Smooth muscle cell (in vitro differentiated cells): Measurements from ENCODE around the gene ADRB1. TPM values are rescaled to one million over a fixed set of nuclear protein-coding genes. Genes with fewer than 3 reads are reported as not detected.

Experiments used
- DNase-seq: peaks from one replicate; lab custom pipeline; 2025; ENCODE audit not compliant: unreplicated experiment; lab: John Stamatoyannopoulos, UW
- H2AFZ ChIP-seq: fragments of 200-600 bp; sonication (generic); 2 replicates; pipeline ENCODE4 v1.6.0; 2016; ENCODE audit warnings: antibody characterized with exemption, low read depth, mild to moderate bottlenecking
- H3F3A ChIP-seq: fragments of 200-600 bp; sonication (generic); 2 replicates; pipeline ENCODE4 v1.6.0; 2017; ENCODE audit warnings: antibody characterized with exemption, low read depth
- H3K27ac ChIP-seq: fragments of 200-600 bp; sonication (generic); 2 replicates; pipeline ENCODE4 v1.5.1; 2016; ENCODE audit warnings: low read depth, mild to moderate bottlenecking
- H3K27me3 ChIP-seq: fragments of 200-600 bp; sonication (generic); 2 replicates; pipeline ENCODE4 v1.6.1; 2016; ENCODE audit warnings: low read depth, mild to moderate bottlenecking
- H3K36me3 ChIP-seq: fragments of 200-600 bp; sonication (generic); 2 replicates; pipeline ENCODE4 v1.5.1; 2016; ENCODE audit warnings: low read depth
- H3K4me1 ChIP-seq: fragments of 200-600 bp; sonication (generic); 2 replicates; pipeline ENCODE4 v1.5.1; 2016; ENCODE audit warnings: low read depth
- H3K4me2 ChIP-seq: fragments of 200-600 bp; sonication (generic); 2 replicates; pipeline ENCODE4 v1.6.0; 2016; ENCODE audit warnings: mild to moderate bottlenecking
- H3K4me3 ChIP-seq: fragments of 200-600 bp; sonication (generic); 2 replicates; pipeline ENCODE4 v1.5.1; 2016; ENCODE audit warnings: mild to moderate bottlenecking
- H3K79me2 ChIP-seq: fragments of 200-600 bp; sonication (generic); 2 replicates; pipeline ENCODE4 v1.6.0; 2016; ENCODE audit warnings: low read depth, mild to moderate bottlenecking
- H3K9ac ChIP-seq: fragments of 200-600 bp; sonication (generic); 2 replicates; pipeline ENCODE4 v1.6.0; 2016; ENCODE audit warnings: low read depth
- H3K9me3 ChIP-seq: fragments of 200-600 bp; sonication (generic); replicated peaks from 2 replicates; pipeline ENCODE4 v1.5.1; 2016; ENCODE audit warnings: low read depth
- H4K20me1 ChIP-seq: fragments of 200-600 bp; sonication (generic); 2 replicates; pipeline ENCODE4 v1.6.0; 2016; ENCODE audit warnings: low read depth
- WGBS: methylation state at CpG from one replicate; pipeline ENCODE4 v1.1.7; 2016; ENCODE audit warnings: low lambda C conversion rate; 5-methylcytosine and 5-hydroxymethylcytosine counted together
- polyA plus RNA-seq: library from polyadenylated mRNA; unstranded; fragments of >200 nt; fragmentation: Nextera tagmentation; extraction: Ambion mirVana; gene quantifications from 2 replicates; pipeline ENCODE4 v1.2.1, GENCODE V29; 2016
- total RNA-seq: library from RNA; depleted of rRNA; stranded (reverse); fragments of >200 nt; gene quantifications from 2 replicates; pipeline ENCODE4 v1.2.3, GENCODE V29; 2014
- TF ChIP-seq, protein P1 (sequence below): fragments of 200-600 bp; sonication (generic); IDR thresholded peaks from 2 replicates; pipeline ENCODE4 v1.5.1; 2017; ENCODE audit warnings: borderline replicate concordance, mild to moderate bottlenecking, antibody characterized with exemption; ENCODE audit not compliant: insufficient read depth, poor library complexity, severe bottlenecking

ADRB1 gene
- total and polyA plus RNA-seq, 2 experiments from 2014 or later = not detected

DNA sequence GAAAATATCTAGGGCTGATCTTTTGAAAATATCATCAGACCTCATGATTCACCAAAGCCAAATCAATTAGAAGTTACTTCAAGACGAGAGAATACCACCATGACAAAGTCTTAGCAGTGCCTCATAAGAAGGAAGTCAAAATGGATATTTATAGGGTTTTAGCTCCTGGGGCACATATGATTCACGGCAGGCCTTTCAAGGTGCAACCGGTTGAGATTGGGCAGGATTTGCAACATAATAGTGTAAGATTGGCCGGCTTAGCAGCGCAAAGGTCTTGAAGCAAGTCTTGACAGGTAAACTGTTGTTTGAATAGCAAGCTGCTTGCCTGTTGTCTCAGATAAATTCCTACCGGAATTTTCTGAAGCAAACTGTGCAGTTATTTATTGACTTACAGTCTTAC, 17.5 kb downstream of the ADRB1 start:
- Histone ChIP-seq H3F3A (no peaks in the 10 kb centered on the region), H2AFZ (no peak overlapping the region), H3K36me3 (no peaks in the 10 kb centered on the region), H3K27ac (no peak overlapping the region), H3K79me2 (no peaks in the 10 kb centered on the region), H3K4me3 (no peak overlapping the region), H3K9ac (no peak overlapping the region), H3K4me1 (no peaks in the 10 kb centered on the region), H3K27me3 (peaks cover 19% of the 10 kb centered on the region), H3K9me3 (no peaks in the 10 kb centered on the region), H3K4me2 (no peak overlapping the region), H4K20me1 (no peaks in the 10 kb centered on the region)
- TF ChIP-seq, protein P1, sequence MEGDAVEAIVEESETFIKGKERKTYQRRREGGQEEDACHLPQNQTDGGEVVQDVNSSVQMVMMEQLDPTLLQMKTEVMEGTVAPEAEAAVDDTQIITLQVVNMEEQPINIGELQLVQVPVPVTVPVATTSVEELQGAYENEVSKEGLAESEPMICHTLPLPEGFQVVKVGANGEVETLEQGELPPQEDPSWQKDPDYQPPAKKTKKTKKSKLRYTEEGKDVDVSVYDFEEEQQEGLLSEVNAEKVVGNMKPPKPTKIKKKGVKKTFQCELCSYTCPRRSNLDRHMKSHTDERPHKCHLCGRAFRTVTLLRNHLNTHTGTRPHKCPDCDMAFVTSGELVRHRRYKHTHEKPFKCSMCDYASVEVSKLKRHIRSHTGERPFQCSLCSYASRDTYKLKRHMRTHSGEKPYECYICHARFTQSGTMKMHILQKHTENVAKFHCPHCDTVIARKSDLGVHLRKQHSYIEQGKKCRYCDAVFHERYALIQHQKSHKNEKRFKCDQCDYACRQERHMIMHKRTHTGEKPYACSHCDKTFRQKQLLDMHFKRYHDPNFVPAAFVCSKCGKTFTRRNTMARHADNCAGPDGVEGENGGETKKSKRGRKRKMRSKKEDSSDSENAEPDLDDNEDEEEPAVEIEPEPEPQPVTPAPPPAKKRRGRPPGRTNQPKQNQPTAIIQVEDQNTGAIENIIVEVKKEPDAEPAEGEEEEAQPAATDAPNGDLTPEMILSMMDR = no peak
- DNase-seq = no peak
- WGBS = 53% methylated on average over 6 of the region's 6 CpGs

DNA sequence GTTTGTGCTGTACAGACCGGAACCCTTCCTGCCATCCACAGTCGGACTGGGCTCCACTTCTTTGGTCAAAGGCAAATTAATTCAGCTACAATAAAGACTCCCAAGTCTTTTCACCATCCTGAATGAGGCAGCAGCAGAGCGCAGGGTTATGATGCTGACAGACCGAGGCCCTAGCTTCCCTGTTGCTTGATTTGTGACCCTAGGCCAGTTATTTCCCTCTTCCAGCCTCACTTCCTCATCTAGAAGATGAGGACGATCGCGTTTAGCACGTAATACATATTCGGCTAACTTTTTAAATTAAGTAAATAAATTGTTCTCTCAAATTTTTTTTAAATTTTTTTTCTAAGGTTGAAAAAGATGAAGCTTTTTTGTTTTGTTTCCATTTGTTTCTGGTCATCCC, 18.1 kb downstream of the ADRB1 start:
- H3K27me3 ChIP-seq = peaks cover 19% of the 10 kb centered on the region
- H3K9me3 ChIP-seq = no peaks in the 10 kb centered on the region
- TF ChIP-seq, protein P1 = no peak
- no peaks in the 10 kb centered on the region for H3K79me2 ChIP-seq
- H4K20me1 ChIP-seq = no peaks in the 10 kb centered on the region
- no peaks in the 10 kb centered on the region for H3K36me3 ChIP-seq
- no peak overlapping the region for H2AFZ ChIP-seq
- no peak for DNase-seq
- no peaks in the 10 kb centered on the region for H3F3A ChIP-seq
- 94% methylated on average over 9 of the region's 9 CpGs for WGBS
- H3K9ac ChIP-seq = no peak overlapping the region
- H3K4me1 ChIP-seq = no peaks in the 10 kb centered on the region
- no peak overlapping the region for H3K27ac ChIP-seq
- H3K4me2 ChIP-seq = no peak overlapping the region
- no peak overlapping the region for H3K4me3 ChIP-seq

DNA sequence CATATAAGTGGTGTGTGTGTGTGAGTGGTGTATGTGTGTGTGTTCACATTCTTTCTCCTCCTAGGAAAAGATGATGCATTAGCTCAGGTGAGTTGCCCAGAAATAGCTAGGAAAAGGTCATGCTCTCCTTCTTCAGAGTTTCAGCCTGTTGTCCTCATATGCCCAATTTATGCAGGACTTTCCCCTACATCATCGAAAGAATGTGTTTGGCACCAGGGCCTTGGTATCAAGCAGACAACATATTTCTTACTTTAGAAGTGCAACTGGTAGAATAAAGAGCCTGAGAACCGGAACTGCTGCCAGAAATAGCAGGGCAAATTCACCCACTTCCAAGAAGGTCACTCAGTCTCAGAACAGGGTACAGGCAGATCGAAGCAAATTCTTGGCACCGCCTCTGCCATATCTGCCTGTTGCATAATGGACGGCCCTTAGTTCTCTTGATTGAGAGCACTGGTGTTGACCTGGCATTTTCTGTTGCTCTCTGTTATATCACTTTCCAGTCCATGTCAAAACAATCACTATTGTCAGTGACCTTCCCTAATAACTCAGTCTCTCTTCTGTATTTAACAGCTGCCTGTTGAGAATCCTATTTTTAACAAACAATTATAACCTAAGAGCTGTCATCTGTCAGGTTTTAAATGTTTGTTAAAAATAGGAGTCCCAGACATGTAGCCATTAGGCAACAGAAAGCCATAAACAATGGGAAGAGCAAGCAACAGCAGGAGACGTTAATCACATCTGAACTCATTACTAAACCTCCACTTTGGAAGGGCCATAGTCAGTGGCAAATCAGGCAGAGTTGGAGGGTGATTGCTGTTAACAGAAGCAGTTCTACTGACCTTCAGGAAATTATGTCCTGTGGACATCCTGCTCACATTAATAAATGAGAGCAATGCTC, 20.7 kb downstream of the ADRB1 start:
- Histone ChIP-seq H3F3A (no peaks in the 10 kb centered on the region), H3K4me2 (no peak overlapping the region), H2AFZ (no peak overlapping the region), H3K9ac (no peak overlapping the region), H3K27me3 (peaks cover 19% of the 10 kb centered on the region), H4K20me1 (no peaks in the 10 kb centered on the region), H3K9me3 (no peaks in the 10 kb centered on the region), H3K4me3 (no peak overlapping the region), H3K36me3 (no peaks in the 10 kb centered on the region), H3K4me1 (no peaks in the 10 kb centered on the region), H3K79me2 (no peaks in the 10 kb centered on the region), H3K27ac (no peak overlapping the region)
- TF ChIP-seq, protein P1 = no peak
- no peak for DNase-seq
- WGBS = 82% methylated on average over 6 of the region's 6 CpGs

DNA sequence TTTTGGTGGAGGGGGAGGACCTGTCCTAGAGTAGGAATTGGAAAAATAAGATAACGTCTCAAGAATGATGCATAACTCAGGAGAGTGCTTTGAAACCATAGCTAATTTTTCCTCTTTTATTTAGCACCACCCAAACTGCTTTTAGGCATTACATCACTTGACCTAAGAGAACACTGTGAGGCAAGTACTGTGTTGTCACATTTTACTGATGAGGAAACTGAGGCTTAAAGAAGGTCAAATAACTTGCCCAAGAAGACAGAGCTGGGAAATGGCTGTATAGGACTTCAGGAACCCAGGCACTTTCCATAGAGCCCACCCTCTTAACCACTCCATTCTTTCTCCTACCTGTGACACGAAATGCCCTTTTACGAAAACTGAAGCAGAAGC, 21.4 kb downstream of the ADRB1 start:
- H3K4me2 ChIP-seq = no peak overlapping the region
- H3K36me3 ChIP-seq = no peaks in the 10 kb centered on the region
- H3K79me2 ChIP-seq = no peaks in the 10 kb centered on the region
- no peak for DNase-seq
- H3K27me3 ChIP-seq = peaks cover 19% of the 10 kb centered on the region
- H4K20me1 ChIP-seq = no peaks in the 10 kb centered on the region
- no peaks in the 10 kb centered on the region for H3K4me1 ChIP-seq
- TF ChIP-seq, protein P1 = no peak
- 91% methylated on average over 3 of the region's 3 CpGs for WGBS
- no peaks in the 10 kb centered on the region for H3K9me3 ChIP-seq
- H3K9ac ChIP-seq = no peak overlapping the region
- no peaks in the 10 kb centered on the region for H3F3A ChIP-seq
- no peak overlapping the region for H2AFZ ChIP-seq
- no peak overlapping the region for H3K27ac ChIP-seq
- no peak overlapping the region for H3K4me3 ChIP-seq
